Neural cell (in vitro differentiated cells): ENCODE results near the gene TP53TG5. TPM values are rescaled to one million over a fixed set of nuclear protein-coding genes. Genes with fewer than 3 reads are reported as not detected.

Experiments used
- H2AFZ ChIP-seq: fragments of 200-600, 300-800 bp; sonication (generic), shearing (Covaris generic); 2 replicates; pipeline ENCODE4 v1.6.0; 2014; ENCODE audit warnings: low read depth, mild to moderate bottlenecking, antibody characterized with exemption, low read length, moderate library complexity
- H3F3A ChIP-seq: fragments of 200-600 bp; shearing (Covaris generic); 2 replicates; pipeline ENCODE4 v1.6.1; 2016; ENCODE audit warnings: mild to moderate bottlenecking, moderate library complexity, mixed read lengths, antibody characterized with exemption, low read length; ENCODE audit not compliant: insufficient read depth, poor library complexity, severe bottlenecking
- H3K27ac ChIP-seq: fragments of 200-600, 300-800 bp; sonication (generic), shearing (Covaris generic); 2 replicates; pipeline ENCODE4 v1.5.1; 2014; ENCODE audit warnings: mild to moderate bottlenecking, low read length, moderate library complexity
- H3K27me3 ChIP-seq: fragments of 300-800, 200-600 bp; sonication (generic), shearing (Covaris generic); 2 replicates; pipeline ENCODE4 v1.6.0; 2014; ENCODE audit warnings: mild to moderate bottlenecking, low read depth, low read length, moderate library complexity; ENCODE audit not compliant: insufficient read depth
- H3K36me3 ChIP-seq: fragments of 300-800, 200-600 bp; sonication (generic), shearing (Covaris generic); 2 replicates; pipeline ENCODE4 v1.5.1; 2014; ENCODE audit warnings: mild to moderate bottlenecking, antibody characterized with exemption, low read length, moderate library complexity; ENCODE audit not compliant: insufficient read depth
- H3K4me2 ChIP-seq: fragments of 300-800, 200-600 bp; sonication (generic), shearing (Covaris generic); 2 replicates; pipeline ENCODE4 v1.6.0; 2014; ENCODE audit warnings: mild to moderate bottlenecking, low read length
- H3K4me3 ChIP-seq: fragments of 300-800, 200-600 bp; sonication (generic), shearing (Covaris generic); 2 replicates; pipeline ENCODE4 v1.5.1; 2014; ENCODE audit warnings: mild to moderate bottlenecking, low read length, moderate library complexity
- H3K79me2 ChIP-seq: fragments of 200-600 bp; shearing (Covaris generic); replicated peaks from 2 replicates; pipeline ENCODE4 v1.6.0; 2014; ENCODE audit warnings: mild to moderate bottlenecking, low read length, moderate library complexity; ENCODE audit not compliant: insufficient read depth
- H3K9ac ChIP-seq: fragments of 300-800, 200-600 bp; sonication (generic), shearing (Covaris generic); 2 replicates; pipeline ENCODE4 v1.6.1; 2016; ENCODE audit warnings: mild to moderate bottlenecking, low read length, mixed read lengths
- H3K9me2 ChIP-seq: fragments of 200-600 bp; shearing (Covaris generic); 2 replicates; pipeline ENCODE4 v1.6.1; 2016; ENCODE audit warnings: mild to moderate bottlenecking, low read length, mixed read lengths; ENCODE audit not compliant: insufficient read depth
- H3K9me3 ChIP-seq: fragments of 200-600, 300-800 bp; sonication (generic), shearing (Covaris generic); 2 replicates; pipeline ENCODE4 v1.6.1; 2016; ENCODE audit warnings: mild to moderate bottlenecking, mixed run types, low read length, moderate library complexity, mixed read lengths
- H4K20me1 ChIP-seq: fragments of 200-600 bp; shearing (Covaris generic); 2 replicates; pipeline ENCODE4 v1.6.1; 2016; ENCODE audit warnings: mild to moderate bottlenecking, mixed run types; ENCODE audit not compliant: insufficient read depth
- CTCF ChIP-seq: fragments of 450-650 bp; IDR thresholded peaks from 2 replicates; pipeline ENCODE4 v1.5.1; 2014; ENCODE audit warnings: antibody characterized with exemption, mild to moderate bottlenecking, moderate library complexity; ENCODE audit not compliant: poor library complexity, severe bottlenecking
- EP300 ChIP-seq: fragments of 450-650 bp; conservative IDR thresholded peaks from 2 replicates; pipeline ENCODE4 v1.6.1; 2014; ENCODE audit warnings: antibody characterized with exemption, mild to moderate bottlenecking, moderate library complexity; ENCODE audit not compliant: poor library complexity, severe bottlenecking
- EZH2 ChIP-seq: fragments of 200-600, 300-800 bp; shearing (Covaris generic), sonication (generic); IDR thresholded peaks from 2 replicates; pipeline ENCODE4 v1.6.1; 2014; ENCODE audit warnings: antibody characterized with exemption, low read length, borderline replicate concordance, mild to moderate bottlenecking; ENCODE audit not compliant: insufficient read depth, poor library complexity, severe bottlenecking
- MXI1 ChIP-seq: fragments of 450-650 bp; conservative IDR thresholded peaks from 2 replicates; pipeline ENCODE4 v1.6.1; 2014; ENCODE audit warnings: antibody characterized with exemption, mild to moderate bottlenecking; ENCODE audit not compliant: poor library complexity, severe bottlenecking
- POLR2AphosphoS5 ChIP-seq: IDR thresholded peaks from 2 replicates; pipeline ENCODE4 v1.6.1; 2012
- RAD21 ChIP-seq: fragments of 450-650 bp; conservative IDR thresholded peaks from 2 replicates; pipeline ENCODE4 v1.6.1; 2014; ENCODE audit warnings: antibody characterized with exemption, mild to moderate bottlenecking, moderate library complexity
- REST ChIP-seq: IDR thresholded peaks from 2 replicates; pipeline ENCODE4 v1.6.1; 2012; ENCODE audit warnings: borderline replicate concordance
- SMC3 ChIP-seq: fragments of 450-650 bp; conservative IDR thresholded peaks from 2 replicates; pipeline ENCODE4 v1.6.1; 2014; ENCODE audit warnings: antibody characterized with exemption, mild to moderate bottlenecking, moderate library complexity; ENCODE audit not compliant: poor library complexity
- TAF1 ChIP-seq: IDR thresholded peaks from 2 replicates; pipeline ENCODE4 v1.6.1; 2012; ENCODE audit warnings: low read depth
- polyA plus RNA-seq: library from polyadenylated mRNA; depleted of rRNA; stranded (reverse); fragments of >200 nt; gene quantifications from 2 replicates; pipeline ENCODE4 v1.2.3, GENCODE V29; 2014

Gene TP53TG5
- polyA plus RNA-seq, 1 donor from 2014 or later = not detected

GRCh38 chr20:45355209-45356084, 22.7 kb downstream of the TP53TG5 start:
- H3F3A ChIP-seq = no peaks in the 10 kb centered on the region
- no peak overlapping the region for H3K4me2 ChIP-seq
- no peaks in the 10 kb centered on the region for H3K9me2 ChIP-seq
- no peaks in the 10 kb centered on the region for H3K27me3 ChIP-seq
- no peak overlapping the region for H3K4me3 ChIP-seq
- H3K27ac ChIP-seq = no peak overlapping the region
- H4K20me1 ChIP-seq = no peaks in the 10 kb centered on the region
- H3K9ac ChIP-seq = no peak overlapping the region
- H3K36me3 ChIP-seq = no peaks in the 10 kb centered on the region
- no peaks in the 10 kb centered on the region for H3K9me3 ChIP-seq
- H2AFZ ChIP-seq = no peak overlapping the region
- no peaks in the 10 kb centered on the region for H3K79me2 ChIP-seq
- no peak for TF ChIP-seq CTCF
- TF ChIP-seq TAF1 = no peak
- no peak for TF ChIP-seq REST
- no peak for TF ChIP-seq EZH2

- Histone ChIP-seq H3K79me2 (no peaks in the 10 kb centered on the region), H4K20me1 (no peaks in the 10 kb centered on the region), H3K27ac (no peak overlapping the region), H3K9me3 (no peaks in the 10 kb centered on the region), H3K9me2 (no peaks in the 10 kb centered on the region), H3K4me3 (no peak overlapping the region), H3K4me2 (no peak overlapping the region), H3K27me3 (no peaks in the 10 kb centered on the region), H3K9ac (no peak overlapping the region), H2AFZ (no peak overlapping the region), H3F3A (no peaks in the 10 kb centered on the region), H3K36me3 (no peaks in the 10 kb centered on the region)
- TF ChIP-seq TAF1 (no peak), EZH2 (no peak), SMC3 (no peak), MXI1 (no peak), REST (no peak), EP300 (no peak), POLR2AphosphoS5 (no peak), RAD21 (no peak), CTCF (no peak)
Observed at GRCh38 chr20:45354423-45355208, 23.5 kb downstream of the TP53TG5 start.
